ENCODE measurements around the gene PEPD.

- TF ChIP-seq, protein P1, sequence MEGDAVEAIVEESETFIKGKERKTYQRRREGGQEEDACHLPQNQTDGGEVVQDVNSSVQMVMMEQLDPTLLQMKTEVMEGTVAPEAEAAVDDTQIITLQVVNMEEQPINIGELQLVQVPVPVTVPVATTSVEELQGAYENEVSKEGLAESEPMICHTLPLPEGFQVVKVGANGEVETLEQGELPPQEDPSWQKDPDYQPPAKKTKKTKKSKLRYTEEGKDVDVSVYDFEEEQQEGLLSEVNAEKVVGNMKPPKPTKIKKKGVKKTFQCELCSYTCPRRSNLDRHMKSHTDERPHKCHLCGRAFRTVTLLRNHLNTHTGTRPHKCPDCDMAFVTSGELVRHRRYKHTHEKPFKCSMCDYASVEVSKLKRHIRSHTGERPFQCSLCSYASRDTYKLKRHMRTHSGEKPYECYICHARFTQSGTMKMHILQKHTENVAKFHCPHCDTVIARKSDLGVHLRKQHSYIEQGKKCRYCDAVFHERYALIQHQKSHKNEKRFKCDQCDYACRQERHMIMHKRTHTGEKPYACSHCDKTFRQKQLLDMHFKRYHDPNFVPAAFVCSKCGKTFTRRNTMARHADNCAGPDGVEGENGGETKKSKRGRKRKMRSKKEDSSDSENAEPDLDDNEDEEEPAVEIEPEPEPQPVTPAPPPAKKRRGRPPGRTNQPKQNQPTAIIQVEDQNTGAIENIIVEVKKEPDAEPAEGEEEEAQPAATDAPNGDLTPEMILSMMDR (IDR thresholded peaks at IDR 0.05): no peak
- TF ChIP-seq POLR2A (IDR thresholded peaks at IDR 0.05): no peak
- no peak for TF ChIP-seq POLR2AphosphoS5 (IDR thresholded peaks at IDR 0.05)
Measured at GRCh38 chr19:33362508-33363228, 158.9 kb downstream of the PEPD start.
